HT-29 (cell line): ENCODE measurements around the gene JAG2. TPM values are rescaled to one million over a fixed set of nuclear protein-coding genes. Genes with fewer than 3 reads are reported as not detected.
A peak's percentile ranks its signal among the peaks of the same experiment; 100 is the strongest.
"Not testable (repeated sequence)": the region's sequence is repeated elsewhere in the genome, so short reads cannot be mapped to it uniquely, and the experiment has no call there.

Experiments
- DNase-seq: peaks from one replicate; pipeline ENCODE4 v3.0.0-alpha.2; 2015; ENCODE audit warnings: low spot score
- total RNA-seq: library from RNA; depleted of rRNA; stranded (reverse); fragments of >200 nt; shearing (Covaris generic); gene quantifications from 2 replicates; pipeline ENCODE4 v1.2.3, GENCODE V29; 2014

Gene JAG2
- total RNA-seq, 1 experiment from 2014 or later, result 16.0 TPM

- DNase-seq, result peak; percentile 56
These were observed 49.7 kb downstream of the JAG2 start for GRCh38 chr14:105118646-105119407.

GRCh38 chr14:105117710-105118385 is 50.7 kb downstream of the JAG2 start:
- no peak for DNase-seq

GRCh38 chr14:105117257-105117646 is 51.3 kb downstream of the JAG2 start:
- DNase-seq, result no peak

GRCh38 chr14:105116451-105117256 is 51.9 kb downstream of the JAG2 start:
- DNase-seq, result no peak

GRCh38 chr14:105109243-105109642 is 59.3 kb downstream of the JAG2 start:
- DNase-seq, result not testable (repeated sequence)

- DNase-seq, result no peak
These were observed 60.1 kb downstream of the JAG2 start for GRCh38 chr14:105108516-105108864.

- no peak for DNase-seq
These were observed 60.6 kb downstream of the JAG2 start for GRCh38 chr14:105107781-105108515.

GRCh38 chr14:105107351-105107750 is 61.2 kb downstream of the JAG2 start:
- no peak for DNase-seq

- DNase-seq, result no peak
These were observed 63.4 kb downstream of the JAG2 start for GRCh38 chr14:105105158-105105557.

GRCh38 chr14:105102893-105103292 is 65.7 kb downstream of the JAG2 start:
- DNase-seq, result no peak

- DNase-seq, result no peak
These were observed 66.2 kb downstream of the JAG2 start for GRCh38 chr14:105102361-105102870.

- no peak for DNase-seq
These were observed 67.7 kb downstream of the JAG2 start for GRCh38 chr14:105100910-105101309.

- no peak for DNase-seq
These were observed 68.8 kb downstream of the JAG2 start for GRCh38 chr14:105099778-105100177.

GRCh38 chr14:105098316-105098715 is 70.3 kb downstream of the JAG2 start:
- no peak for DNase-seq

GRCh38 chr14:105097794-105098127 is 70.8 kb downstream of the JAG2 start:
- no peak for DNase-seq

GRCh38 chr14:105096206-105096875 is 72.2 kb downstream of the JAG2 start:
- no peak for DNase-seq

- DNase-seq, result no peak
These were observed 73.3 kb downstream of the JAG2 start for GRCh38 chr14:105095236-105095805.

- DNase-seq, result no peak
These were observed 74.2 kb downstream of the JAG2 start for GRCh38 chr14:105094193-105094907.

- DNase-seq, result peak; percentile 37
These were observed 75.0 kb downstream of the JAG2 start for GRCh38 chr14:105093431-105094192.
